ENCODE measurements around the gene ADAMTS17. TPM values are rescaled to one million over a fixed set of nuclear protein-coding genes. Genes with fewer than 3 reads are reported as not detected.
"Not testable (repeated sequence)": the region's sequence is repeated elsewhere in the genome, so short reads cannot be mapped to it uniquely, and the experiment has no call there.

The ADAMTS17 gene
- total RNA-seq, 1 experiment from 2014 or later, result 0.32 TPM

DNA sequence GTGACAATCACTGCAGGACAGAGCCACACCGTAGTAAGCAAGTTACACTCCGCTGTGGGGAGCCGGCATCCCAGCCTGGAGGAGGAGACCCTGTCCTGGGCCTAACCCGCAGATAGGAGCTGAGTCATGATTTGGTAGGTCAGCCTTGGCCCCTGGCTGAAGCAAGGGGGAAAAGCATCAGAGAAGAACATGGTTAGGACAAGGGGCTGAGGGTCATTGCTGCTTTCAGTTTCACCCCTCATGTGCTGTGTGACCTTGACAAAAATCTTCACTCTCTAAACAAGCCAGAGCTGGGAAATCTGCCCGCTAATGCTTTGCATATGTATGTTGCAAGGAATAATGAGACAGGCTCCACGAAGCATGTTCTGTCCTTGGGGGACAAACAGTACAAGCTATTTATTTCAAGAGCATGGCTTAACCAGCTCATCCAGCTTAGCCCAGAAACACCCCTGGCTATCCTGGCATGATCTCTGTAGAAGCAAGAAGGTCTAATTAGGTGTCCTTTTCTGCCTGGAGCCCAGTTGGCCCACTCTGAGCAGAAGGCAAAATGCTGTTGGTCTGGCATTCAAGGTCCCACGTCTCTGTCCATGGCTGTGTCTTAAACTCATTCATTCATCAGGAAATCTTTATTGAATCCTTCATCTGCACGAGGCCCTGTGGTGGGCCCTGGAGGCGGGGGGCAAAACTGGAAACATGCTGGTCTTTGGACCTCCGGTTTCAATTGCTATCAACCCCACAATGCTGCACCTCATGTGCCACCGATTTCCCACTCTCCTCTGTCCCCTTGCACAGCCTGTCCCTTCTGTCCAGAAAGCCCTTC lies 387.2 kb downstream of the ADAMTS17 start:
- Histone ChIP-seq H3K27ac (no peak overlapping the region), H3K4me1 (replicated peaks) (no peaks in the 10 kb centered on the region), H3K27me3 (replicated peaks) (no peaks in the 10 kb centered on the region), H3K4me3 (no peak overlapping the region), H3K36me3 (no peaks in the 10 kb centered on the region), H3K9me3 (replicated peaks) (no peaks in the 10 kb centered on the region)
- peak in 1 of 2 experiments; percentile 22 for DNase-seq (ENCODE audit: low read depth in 1 of 2, low spot score in 2 of 2)

- Histone ChIP-seq H3K9me3 (replicated peaks) (no peaks in the 10 kb centered on the region), H3K36me3 (no peaks in the 10 kb centered on the region), H3K27ac (no peak overlapping the region), H3K4me1 (replicated peaks) (no peaks in the 10 kb centered on the region), H3K27me3 (replicated peaks) (no peaks in the 10 kb centered on the region), H3K4me3 (no peak overlapping the region)
- DNase-seq (ENCODE audit: low read depth in 1 of 2, low spot score in 2 of 2), result no peak
Measured at GRCh38 chr15:99953886-99954285, 387.9 kb downstream of the ADAMTS17 start.

DNA sequence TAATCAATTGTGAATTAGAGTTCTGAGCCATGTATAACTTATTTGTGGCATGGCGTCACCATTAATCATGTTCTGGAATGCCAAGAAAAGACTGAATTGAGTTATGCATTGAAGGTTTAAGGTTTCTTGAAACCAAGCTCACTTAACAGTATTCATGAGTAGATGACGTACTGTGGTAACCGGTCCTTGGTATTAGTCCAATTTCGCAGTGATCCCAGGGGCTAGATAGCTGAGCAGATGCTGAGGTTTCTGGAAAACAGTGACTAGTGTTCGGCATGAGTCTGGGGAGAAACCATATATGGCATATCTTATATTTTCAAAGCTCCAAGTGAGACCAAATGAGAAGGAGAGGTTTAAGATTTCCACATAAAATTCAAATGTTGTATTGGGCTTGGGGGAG lies 390.3 kb downstream of the ADAMTS17 start:
- Histone ChIP-seq H3K36me3 (no peaks in the 10 kb centered on the region), H3K9me3 (replicated peaks) (no peaks in the 10 kb centered on the region), H3K27me3 (replicated peaks) (no peaks in the 10 kb centered on the region), H3K4me1 (replicated peaks) (no peaks in the 10 kb centered on the region), H3K27ac (no peak overlapping the region), H3K4me3 (no peak overlapping the region)
- peak in 1 of 2 experiments; percentile 10 for DNase-seq (ENCODE audit: low read depth in 1 of 2, low spot score in 2 of 2)

GRCh38 chr15:99944131-99944530 lies 397.6 kb downstream of the ADAMTS17 start:
- no peak for DNase-seq (ENCODE audit: low read depth in 1 of 2, low spot score in 2 of 2)
- Histone ChIP-seq H3K4me1 (replicated peaks) (no peaks in the 10 kb centered on the region), H3K27me3 (replicated peaks) (no peaks in the 10 kb centered on the region), H3K27ac (no peak overlapping the region), H3K36me3 (no peaks in the 10 kb centered on the region), H3K9me3 (replicated peaks) (no peaks in the 10 kb centered on the region), H3K4me3 (no peak overlapping the region)

DNA sequence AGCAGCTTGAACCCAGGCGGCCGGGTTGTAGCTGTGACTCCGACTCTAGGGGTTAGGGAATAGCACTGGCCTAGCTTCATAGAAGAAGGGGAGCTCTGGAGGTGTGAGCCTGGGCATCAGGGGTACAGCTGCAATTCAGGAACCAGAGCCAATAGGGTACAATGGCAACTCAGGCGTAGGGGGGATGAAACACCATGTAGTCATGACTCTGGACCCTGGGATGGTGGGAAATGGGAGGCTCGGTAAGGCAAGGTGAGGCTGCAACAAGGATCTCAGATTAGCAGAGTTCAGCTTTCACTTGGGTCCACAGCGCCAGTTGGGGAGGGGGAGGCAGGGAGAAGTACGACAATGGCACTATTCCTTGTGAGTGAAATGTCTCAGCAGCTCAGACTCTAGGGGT lies 398.3 kb downstream of the ADAMTS17 start:
- Histone ChIP-seq H3K27ac (no peak overlapping the region), H3K36me3 (no peaks in the 10 kb centered on the region), H3K4me3 (no peak overlapping the region), H3K9me3 (replicated peaks) (no peaks in the 10 kb centered on the region), H3K27me3 (replicated peaks) (no peaks in the 10 kb centered on the region), H3K4me1 (replicated peaks) (no peaks in the 10 kb centered on the region)
- no peak for DNase-seq (ENCODE audit: low read depth in 1 of 2, low spot score in 2 of 2)

DNA sequence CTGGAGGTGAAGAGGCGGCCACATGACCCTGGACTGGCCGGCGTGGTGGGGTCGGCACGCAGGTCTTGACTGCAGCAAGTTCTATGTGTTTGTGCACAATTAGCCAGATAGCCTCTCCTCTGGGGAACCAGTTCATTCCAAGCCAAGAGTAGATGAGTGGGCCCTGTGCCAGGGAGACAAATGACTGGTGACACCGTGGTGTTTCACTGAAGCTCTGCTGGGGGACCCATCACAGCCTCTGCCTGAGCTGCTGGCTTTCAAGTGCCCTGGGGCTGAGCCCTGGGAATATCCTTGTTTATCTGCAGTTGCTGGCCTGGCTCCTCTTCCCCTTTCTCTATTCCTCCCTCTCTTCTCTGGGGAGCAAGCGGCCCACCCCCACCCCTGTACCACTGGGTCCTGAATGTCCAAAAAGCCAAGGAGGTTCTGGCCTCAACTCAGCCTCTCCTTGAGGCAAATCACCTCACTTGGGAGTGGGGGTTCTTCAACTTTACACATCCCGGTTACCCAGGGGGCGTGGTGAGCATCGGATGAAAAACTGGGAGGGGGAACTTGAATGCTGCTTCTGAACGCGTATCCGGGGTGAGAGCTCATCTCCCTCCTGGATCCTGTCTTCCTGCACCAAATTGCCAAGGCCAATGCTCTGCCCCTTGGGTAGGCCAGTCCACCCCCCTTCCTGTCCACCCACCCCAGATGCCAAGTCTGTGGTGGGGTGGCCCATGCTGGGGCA lies 408.9 kb downstream of the ADAMTS17 start:
- no peak overlapping the region for H3K4me3 ChIP-seq
- H3K4me1 ChIP-seq (replicated peaks), result peaks cover 8% of the 10 kb centered on the region
- no peak overlapping the region for H3K27ac ChIP-seq
- H3K9me3 ChIP-seq (replicated peaks), result 0 out of 2 replicates have a peak, but pooled peaks cover 2% of the 10 kb centered on the region
- no peak for DNase-seq (ENCODE audit: low read depth in 1 of 2, low spot score in 2 of 2)
- H3K36me3 ChIP-seq, result no peaks in the 10 kb centered on the region
- no peaks in the 10 kb centered on the region for H3K27me3 ChIP-seq (replicated peaks)

GRCh38 chr15:99931703-99932603 lies 409.8 kb downstream of the ADAMTS17 start:
- Histone ChIP-seq H3K4me3 (no peak overlapping the region), H3K36me3 (no peaks in the 10 kb centered on the region), H3K9me3 (replicated peaks) (0 out of 2 replicates have a peak, but pooled peaks cover 2% of the 10 kb centered on the region), H3K4me1 (replicated peaks) (peaks cover 8% of the 10 kb centered on the region), H3K27ac (no peak overlapping the region), H3K27me3 (replicated peaks) (no peaks in the 10 kb centered on the region)
- no peak for DNase-seq (ENCODE audit: low read depth in 1 of 2, low spot score in 2 of 2)

DNA sequence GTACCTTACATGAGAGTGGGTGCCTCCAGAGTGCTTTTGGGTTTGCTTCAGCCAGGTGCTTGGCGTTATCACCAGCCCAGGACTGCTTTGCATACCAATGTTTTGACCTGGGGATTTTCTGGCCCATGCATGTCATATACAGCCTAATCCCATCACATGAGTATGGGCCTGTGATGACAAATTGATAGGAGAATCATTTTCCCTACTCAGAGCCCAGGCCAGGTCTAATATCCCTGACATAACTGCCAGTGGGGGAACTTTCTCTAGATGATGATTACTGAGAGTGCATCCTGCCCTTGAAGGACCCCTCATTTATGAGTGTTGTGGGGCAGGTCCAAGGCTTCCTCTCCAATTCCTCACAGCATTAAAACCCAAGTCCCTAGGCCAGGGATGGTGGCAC lies 411.1 kb downstream of the ADAMTS17 start:
- Histone ChIP-seq H3K27me3 (replicated peaks) (0 out of 2 replicates have a peak, but pooled peaks cover 4% of the 10 kb centered on the region), H3K36me3 (no peaks in the 10 kb centered on the region), H3K9me3 (replicated peaks) (0 out of 2 replicates have a peak, but pooled peaks cover 2% of the 10 kb centered on the region), H3K4me1 (replicated peaks) (peaks cover 8% of the 10 kb centered on the region), H3K27ac (no peak overlapping the region), H3K4me3 (no peak overlapping the region)
- no peak for DNase-seq (ENCODE audit: low read depth in 1 of 2, low spot score in 2 of 2)

- Histone ChIP-seq H3K4me1 (replicated peaks) (peaks cover 8% of the 10 kb centered on the region), H3K36me3 (no peaks in the 10 kb centered on the region), H3K9me3 (replicated peaks) (0 out of 2 replicates have a peak, but pooled peaks cover 2% of the 10 kb centered on the region), H3K27me3 (replicated peaks) (0 out of 2 replicates have a peak, but pooled peaks cover 6% of the 10 kb centered on the region), H3K27ac (no peak overlapping the region), H3K4me3 (no peak overlapping the region)
- no peak for DNase-seq (ENCODE audit: low read depth in 1 of 2, low spot score in 2 of 2)
Measured at GRCh38 chr15:99929266-99929665, 412.5 kb downstream of the ADAMTS17 start.

- Histone ChIP-seq H3K9me3 (replicated peaks) (0 out of 2 replicates have a peak, but pooled peaks cover 2% of the 10 kb centered on the region), H3K36me3 (no peaks in the 10 kb centered on the region), H3K27me3 (replicated peaks) (0 out of 2 replicates have a peak, but pooled peaks cover 9% of the 10 kb centered on the region), H3K4me1 (replicated peaks) (peaks cover 8% of the 10 kb centered on the region), H3K27ac (no peak overlapping the region), H3K4me3 (peak overlapping the region; percentile 44)
- peak; percentile 62 to 73 for DNase-seq (ENCODE audit: low read depth in 1 of 2, low spot score in 2 of 2)
Measured at GRCh38 chr15:99928429-99928981, 413.3 kb downstream of the ADAMTS17 start.

DNA sequence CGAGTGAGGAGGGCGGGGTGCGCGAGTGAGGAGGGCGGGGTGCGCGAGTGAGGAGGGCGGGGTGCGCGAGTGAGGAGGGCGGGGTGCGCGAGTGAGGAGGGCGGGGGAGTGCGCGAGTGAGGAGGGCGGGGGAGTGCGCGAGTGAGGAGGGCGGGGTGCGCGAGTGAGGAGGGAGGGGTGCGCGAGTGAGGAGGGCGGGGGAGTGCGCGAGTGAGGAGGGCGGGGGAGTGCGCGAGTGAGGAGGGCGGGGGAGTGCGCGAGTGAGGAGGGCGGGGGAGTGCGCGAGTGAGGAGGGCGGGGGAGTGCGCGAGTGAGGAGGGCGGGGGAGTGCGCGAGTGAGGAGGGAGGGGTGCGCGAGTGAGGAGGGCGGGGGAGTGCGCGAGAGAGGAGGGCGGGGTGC lies 415.2 kb downstream of the ADAMTS17 start:
- H3K36me3 ChIP-seq; H3K4me3 ChIP-seq; H3K4me1 ChIP-seq (replicated peaks); H3K27ac ChIP-seq; DNase-seq (ENCODE audit: low read depth in 1 of 2, low spot score in 2 of 2); H3K9me3 ChIP-seq (replicated peaks): not testable (repeated sequence)
- peaks cover 17% of the 10 kb centered on the region; the same call in 1 of the 2 replicates for H3K27me3 ChIP-seq (replicated peaks)

- Histone ChIP-seq H3K27ac (no peak overlapping the region), H3K9me3 (replicated peaks) (0 out of 2 replicates have a peak, but pooled peaks cover 2% of the 10 kb centered on the region), H3K27me3 (replicated peaks) (peaks cover 20% of the 10 kb centered on the region), H3K4me1 (replicated peaks) (peaks cover 8% of the 10 kb centered on the region), H3K4me3 (peak overlapping the region; percentile 24), H3K36me3 (no peaks in the 10 kb centered on the region)
- DNase-seq (ENCODE audit: low read depth in 1 of 2, low spot score in 2 of 2), result peak in 1 of 2 experiments; percentile 4
Measured at GRCh38 chr15:99925661-99926461, 415.9 kb downstream of the ADAMTS17 start.
